Measurements from ENCODE around the gene BRWD1.

BRWD1 gene

GRCh38 chr21:39178421-39178820 is 135.0 kb downstream of the BRWD1 start:
- H3K4me3 ChIP-seq (ENCODE audit: low read length) = no peak overlapping the region
- H3F3A ChIP-seq (ENCODE audit: control insufficient read depth, insufficient read depth) = no peaks in the 10 kb centered on the region
- H3K9me3 ChIP-seq (ENCODE audit: control insufficient read depth, insufficient read depth, low read length) = no peaks in the 10 kb centered on the region
- H3K4me1 ChIP-seq (ENCODE audit: control insufficient read depth, low read length) = peaks cover 18% of the 10 kb centered on the region
- H3K79me2 ChIP-seq (ENCODE audit: control insufficient read depth, low read length) = peaks cover 37% of the 10 kb centered on the region
- H3K27me3 ChIP-seq (ENCODE audit: control insufficient read depth, low read length) = no peaks in the 10 kb centered on the region
- no peak overlapping the region for H3K27ac ChIP-seq (ENCODE audit: low read depth, low read length)
- peaks cover 3% of the 10 kb centered on the region for H4K20me1 ChIP-seq (ENCODE audit: control insufficient read depth, insufficient read depth, low read depth, low read length)
- peaks cover 80% of the 10 kb centered on the region for H3K36me3 ChIP-seq (ENCODE audit: control insufficient read depth, low read length)
- TF ChIP-seq CTCF (IDR thresholded peaks at IDR 0.05; ENCODE audit: low read depth, low read length, poor library complexity, severe bottlenecking) (no peak), EZH2phosphoT487 (IDR thresholded peaks at IDR 0.05; ENCODE audit: borderline replicate concordance, low read length) (no peak)
- H3K9me2 ChIP-seq (replicated peaks; ENCODE audit: control insufficient read depth, low read length) = no peaks in the 10 kb centered on the region
- H3K4me2 ChIP-seq (ENCODE audit: low read length) = no peak overlapping the region

GRCh38 chr21:39176271-39176709 is 137.1 kb downstream of the BRWD1 start:
- Histone ChIP-seq H3K9me2 (replicated peaks; ENCODE audit: control insufficient read depth, low read length) (no peaks in the 10 kb centered on the region), H3K4me3 (ENCODE audit: low read length) (no peak overlapping the region), H3K79me2 (ENCODE audit: control insufficient read depth, low read length) (peaks cover 18% of the 10 kb centered on the region), H3K27ac (ENCODE audit: low read depth, low read length) (no peak overlapping the region), H3K36me3 (ENCODE audit: control insufficient read depth, low read length) (peaks cover 83% of the 10 kb centered on the region), H3K4me2 (ENCODE audit: low read length) (no peak overlapping the region), H3F3A (ENCODE audit: control insufficient read depth, insufficient read depth) (no peaks in the 10 kb centered on the region), H3K9me3 (ENCODE audit: control insufficient read depth, insufficient read depth, low read length) (no peaks in the 10 kb centered on the region), H3K27me3 (ENCODE audit: control insufficient read depth, low read length) (no peaks in the 10 kb centered on the region), H3K4me1 (ENCODE audit: control insufficient read depth, low read length) (peaks cover 7% of the 10 kb centered on the region), H4K20me1 (ENCODE audit: control insufficient read depth, insufficient read depth, low read depth, low read length) (peaks cover 3% of the 10 kb centered on the region; the same call in 1 of the 2 replicates)
- TF ChIP-seq EZH2phosphoT487 (IDR thresholded peaks at IDR 0.05; ENCODE audit: borderline replicate concordance, low read length) = no peak
- TF ChIP-seq CTCF (IDR thresholded peaks at IDR 0.05; ENCODE audit: low read depth, low read length, poor library complexity, severe bottlenecking) = no peak

DNA sequence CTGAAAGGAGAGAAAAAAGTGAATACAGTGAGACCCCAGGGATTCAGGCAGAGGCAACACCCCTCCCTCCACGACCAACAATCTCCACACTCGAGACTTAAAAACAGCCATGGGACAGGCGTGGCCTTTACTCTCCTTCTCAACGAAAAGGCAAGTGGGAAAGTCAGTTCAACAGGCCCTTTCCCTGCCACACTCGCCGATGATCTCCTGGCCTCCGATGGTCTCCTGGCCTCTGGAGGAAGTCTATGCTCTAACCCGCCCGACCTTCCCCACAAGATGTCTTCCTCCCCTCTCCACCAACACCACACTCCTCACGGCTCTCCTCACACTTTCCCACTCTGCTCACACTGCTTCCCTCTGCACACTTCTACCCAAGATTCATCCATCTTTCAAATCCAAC is 137.8 kb downstream of the BRWD1 start:
- H3K79me2 ChIP-seq (ENCODE audit: control insufficient read depth, low read length) = peaks cover 12% of the 10 kb centered on the region
- H3K4me2 ChIP-seq (ENCODE audit: low read length) = no peak overlapping the region

More for the DNA sequence above, 137.8 kb downstream of the BRWD1 start:
- Histone ChIP-seq H3K36me3 (ENCODE audit: control insufficient read depth, low read length) (peaks cover 81% of the 10 kb centered on the region), H3K9me2 (replicated peaks; ENCODE audit: control insufficient read depth, low read length) (no peaks in the 10 kb centered on the region), H4K20me1 (ENCODE audit: control insufficient read depth, insufficient read depth, low read depth, low read length) (peaks cover 3% of the 10 kb centered on the region; the same call in 1 of the 2 replicates), H3K27ac (ENCODE audit: low read depth, low read length) (no peak overlapping the region), H3K9me3 (ENCODE audit: control insufficient read depth, insufficient read depth, low read length) (no peaks in the 10 kb centered on the region), H3K4me3 (ENCODE audit: low read length) (no peak overlapping the region), H3K4me1 (ENCODE audit: control insufficient read depth, low read length) (peaks cover under 1% of the 10 kb centered on the region), H3K27me3 (ENCODE audit: control insufficient read depth, low read length) (no peaks in the 10 kb centered on the region), H3F3A (ENCODE audit: control insufficient read depth, insufficient read depth) (no peaks in the 10 kb centered on the region)
- TF ChIP-seq CTCF (IDR thresholded peaks at IDR 0.05; ENCODE audit: low read depth, low read length, poor library complexity, severe bottlenecking) (no peak), EZH2phosphoT487 (IDR thresholded peaks at IDR 0.05; ENCODE audit: borderline replicate concordance, low read length) (no peak)
